HG02938 (cell line): ENCODE results near the gene NRCAM.

Experiments
- ATAC-seq: cut with Tn5 transposase; IDR thresholded peaks from one replicate; pipeline ENCODE4 v1.9.1; 2021; ENCODE audit warnings: mild to moderate bottlenecking, moderate library complexity; ENCODE audit not compliant: unreplicated experiment

The NRCAM gene

DNA sequence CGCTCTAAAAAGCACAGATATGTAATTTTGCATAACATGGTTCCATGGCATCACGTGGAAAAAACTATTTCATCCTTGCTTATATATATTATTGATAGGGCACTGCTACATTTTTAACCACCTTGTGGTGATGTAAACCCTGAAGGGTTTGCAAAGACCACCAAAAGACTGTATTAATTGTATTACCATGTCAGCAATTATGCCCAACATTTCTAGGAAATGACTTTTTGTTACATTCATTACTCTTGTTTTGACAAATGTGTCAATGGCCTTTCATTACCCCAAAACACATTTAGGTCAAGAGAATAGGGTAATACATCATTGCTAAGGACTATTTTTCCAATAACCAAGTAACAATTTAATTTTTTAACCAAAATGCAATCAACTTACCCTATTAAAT is 142.2 kb downstream of the NRCAM start:
- ATAC-seq: no peak

DNA sequence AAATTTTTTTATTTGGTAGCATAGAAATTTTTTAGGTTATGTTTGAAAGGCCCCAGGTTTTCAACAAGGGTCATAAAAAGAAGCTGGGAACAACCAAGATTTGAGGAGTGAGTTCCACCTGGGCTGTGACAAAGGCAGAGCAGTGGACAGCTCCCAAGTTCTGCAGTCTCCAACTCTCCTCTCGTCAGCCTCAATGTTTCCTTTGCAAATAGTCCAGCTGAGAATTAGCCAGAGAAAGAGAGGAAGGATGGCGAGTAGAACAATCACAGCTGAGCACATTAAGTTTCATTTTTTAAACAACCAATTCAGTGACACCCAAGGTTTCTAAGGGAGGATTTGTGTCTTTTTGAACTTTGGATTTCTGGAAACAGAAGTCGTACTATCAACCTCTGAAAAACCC is 143.2 kb downstream of the NRCAM start:
- no peak for ATAC-seq

DNA sequence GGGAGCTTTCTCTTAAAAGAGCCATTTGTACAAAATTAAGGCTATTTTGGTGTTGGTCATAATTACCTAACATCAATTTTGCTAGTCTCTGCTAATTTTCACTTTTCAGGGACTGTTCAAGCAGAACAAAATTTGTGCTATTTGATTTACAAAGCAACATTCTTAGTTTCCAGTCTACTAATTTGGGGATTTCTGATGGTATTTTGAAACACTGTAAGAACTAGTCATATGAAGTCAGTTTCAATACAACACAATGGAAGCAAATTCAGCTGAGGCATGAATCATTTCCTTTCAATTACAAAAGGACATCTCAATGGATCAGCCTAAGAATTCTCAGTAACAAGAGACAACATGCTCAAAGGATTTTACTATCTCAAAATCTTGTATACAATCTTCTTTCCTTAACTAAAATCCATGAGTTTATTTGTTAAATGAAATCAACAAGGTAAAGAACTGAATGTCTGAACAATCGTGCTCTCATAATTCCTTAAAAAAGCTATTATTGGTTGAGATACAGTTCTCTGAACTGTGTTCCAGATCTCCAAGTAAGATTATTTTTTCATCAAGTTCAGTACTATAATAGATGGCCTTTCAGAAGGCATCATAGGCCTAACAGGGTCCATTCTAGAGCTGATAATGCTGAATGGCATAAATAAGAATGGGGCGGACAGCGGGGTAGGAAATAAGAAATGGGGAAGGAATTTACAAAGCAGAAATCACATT is 144.6 kb downstream of the NRCAM start:
- peak; percentile 60 for ATAC-seq

DNA sequence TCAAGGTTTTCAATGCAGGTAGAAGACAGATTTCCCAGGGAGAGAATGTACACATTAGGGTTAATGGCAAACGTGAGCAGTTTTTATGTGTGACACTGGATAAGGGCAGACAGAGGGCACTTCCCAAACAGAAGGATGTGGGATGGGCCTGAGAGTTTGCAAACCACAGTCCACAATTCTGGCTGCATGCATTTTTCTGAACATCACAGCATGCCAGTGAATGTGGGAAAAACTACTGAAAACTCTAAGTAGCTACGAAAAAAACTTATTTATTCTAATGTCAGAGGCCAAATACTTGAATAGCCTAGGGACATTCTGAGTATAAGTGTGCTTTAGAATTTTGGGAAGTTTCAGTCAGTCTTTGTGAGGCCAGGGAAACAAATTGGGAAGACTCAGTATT is 145.9 kb downstream of the NRCAM start:
- ATAC-seq: no peak

DNA sequence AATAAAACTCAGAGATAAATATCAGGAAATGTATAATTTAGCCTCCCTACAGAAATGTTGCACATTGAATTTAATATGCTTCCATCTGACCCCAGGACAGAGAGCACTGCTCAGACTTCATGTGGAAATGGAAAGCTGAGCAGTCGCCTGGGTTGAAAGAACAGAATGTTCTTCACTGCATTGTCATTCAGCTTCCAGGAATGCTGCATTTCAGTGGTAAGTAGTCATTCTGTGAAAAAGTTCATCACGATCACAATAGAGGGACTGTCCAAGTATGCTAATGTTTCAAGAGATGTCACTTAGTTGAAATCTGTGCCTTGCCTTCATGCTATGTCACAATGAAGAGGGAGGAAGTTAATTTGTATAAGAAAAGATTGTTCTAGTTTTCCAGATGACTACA is 147.3 kb downstream of the NRCAM start:
- ATAC-seq: peak; percentile 60

DNA sequence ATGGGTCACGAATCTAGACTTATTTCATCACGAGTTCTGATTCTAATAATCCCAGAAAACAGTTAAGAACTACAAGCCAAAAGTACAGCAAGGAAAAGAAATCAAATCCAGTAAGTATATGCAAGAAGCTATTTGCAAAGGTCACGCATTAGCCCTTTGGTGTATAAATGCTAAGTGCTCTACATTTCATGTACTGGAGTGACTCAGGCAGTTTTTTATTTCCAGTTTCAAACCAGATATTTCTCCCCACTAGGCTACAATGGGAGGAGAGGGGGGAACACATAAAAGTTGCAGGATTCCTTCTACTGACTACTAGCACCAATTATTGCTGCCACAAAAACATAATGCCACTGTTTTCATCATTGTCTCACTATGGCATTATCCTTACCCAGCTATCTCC is 148.0 kb downstream of the NRCAM start:
- no peak for ATAC-seq

DNA sequence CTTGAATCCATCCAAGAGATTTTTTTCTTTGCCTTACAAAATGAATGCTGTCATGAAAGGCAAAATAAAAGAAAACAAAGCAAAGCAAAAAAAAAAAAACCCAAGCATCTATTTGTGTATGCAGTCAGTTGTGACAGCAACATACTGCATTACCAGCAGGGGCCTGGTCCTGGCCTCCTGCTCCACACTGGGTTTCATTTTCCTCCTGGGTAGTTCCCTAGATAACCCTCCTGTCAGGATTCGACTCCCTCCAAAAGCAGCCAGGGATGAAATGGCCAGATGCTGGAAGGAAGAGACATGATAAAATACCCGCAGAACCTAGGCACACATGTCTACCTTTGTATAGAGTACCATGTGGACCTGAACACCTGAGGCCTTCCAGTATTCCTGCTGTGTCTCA is 148.6 kb downstream of the NRCAM start:
- ATAC-seq: no peak

DNA sequence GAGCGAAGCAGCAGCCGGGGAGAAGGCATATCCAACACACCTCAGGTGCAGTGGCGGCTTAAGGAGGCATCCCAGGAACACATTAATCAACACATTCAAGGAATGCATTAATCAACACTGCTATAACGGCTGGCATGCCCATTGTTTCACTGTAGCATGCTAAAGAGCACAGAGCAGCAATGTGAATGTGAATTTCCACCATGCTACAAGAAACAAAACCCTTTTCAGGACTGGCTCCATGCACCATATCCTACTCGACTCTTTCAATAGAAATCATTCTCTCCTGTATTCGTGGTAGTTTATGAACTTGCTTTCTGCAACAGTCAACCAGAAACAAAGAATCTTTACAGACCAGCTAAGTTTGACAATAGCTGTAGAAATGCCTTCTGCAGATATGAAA is 149.0 kb downstream of the NRCAM start:
- ATAC-seq: no peak

DNA sequence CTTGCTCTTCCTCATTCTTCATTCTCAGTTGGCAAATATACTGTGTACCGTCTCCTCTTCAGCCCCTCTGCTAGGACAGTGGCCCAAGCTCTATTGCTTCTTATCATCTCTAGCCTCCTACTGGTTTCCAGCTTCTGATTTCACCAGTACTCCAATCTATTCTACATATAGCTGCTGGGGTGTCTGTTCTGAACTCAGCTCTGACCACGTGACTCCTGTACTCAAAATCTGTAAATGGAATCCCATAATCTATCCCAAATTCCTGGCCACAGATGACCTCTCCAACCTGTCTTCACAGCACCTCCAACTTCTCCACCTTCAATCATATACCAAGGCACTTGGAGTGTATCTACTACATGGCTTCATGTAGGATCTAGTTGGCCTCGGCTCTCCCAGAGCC is 152.9 kb downstream of the NRCAM start:
- ATAC-seq: no peak

DNA sequence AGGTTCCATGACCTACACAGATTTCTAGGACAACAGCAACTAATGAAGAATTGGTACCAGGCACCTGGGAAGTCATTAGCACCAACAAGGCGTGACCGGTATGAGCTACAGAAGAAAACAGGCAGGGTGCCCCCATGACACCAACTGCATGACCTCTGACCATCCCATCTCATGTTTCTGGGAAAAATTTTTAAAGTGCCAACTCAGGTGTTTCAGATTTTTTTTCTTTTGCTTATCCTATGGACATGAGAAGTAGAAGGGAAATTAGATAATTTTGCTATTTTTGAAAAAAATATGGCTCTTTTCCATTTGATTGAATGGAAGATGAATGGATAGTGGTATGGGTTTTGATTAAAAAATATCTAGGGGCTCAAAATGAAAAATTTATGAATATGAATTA is 154.8 kb downstream of the NRCAM start:
- no peak for ATAC-seq

DNA sequence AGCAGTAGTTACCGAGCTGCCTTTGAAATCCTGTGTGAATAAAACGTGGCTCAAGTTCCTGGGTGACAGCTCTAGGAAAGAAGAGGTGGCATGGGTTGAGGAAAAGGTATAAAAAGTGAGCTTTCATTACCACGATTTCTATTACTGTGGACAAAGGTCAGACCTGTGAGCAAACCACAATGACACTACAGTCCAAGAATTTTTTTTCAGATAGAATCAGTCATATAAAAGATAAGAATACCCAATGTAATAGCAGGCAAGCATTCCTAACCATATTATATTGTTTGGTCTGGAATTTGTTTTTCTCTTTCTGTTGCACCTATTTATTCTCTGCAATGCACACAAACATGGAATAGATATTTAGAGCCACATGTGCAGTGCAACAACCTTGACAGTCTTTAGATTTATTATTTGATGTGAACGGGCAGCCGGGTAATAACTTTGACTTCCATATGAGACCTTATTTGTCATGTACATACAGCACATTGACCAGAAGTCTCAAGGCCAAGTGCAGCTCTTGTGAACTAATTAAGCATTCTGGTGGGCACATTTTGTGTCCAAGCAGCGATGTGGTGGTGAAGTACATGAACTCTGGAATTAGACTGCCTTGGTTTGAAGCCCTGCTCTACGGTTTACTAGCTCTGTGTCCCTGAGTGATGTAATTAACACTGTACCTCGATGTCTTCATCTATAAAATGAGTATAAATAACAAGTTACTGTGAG is 156.8 kb downstream of the NRCAM start:
- no peak for ATAC-seq

DNA sequence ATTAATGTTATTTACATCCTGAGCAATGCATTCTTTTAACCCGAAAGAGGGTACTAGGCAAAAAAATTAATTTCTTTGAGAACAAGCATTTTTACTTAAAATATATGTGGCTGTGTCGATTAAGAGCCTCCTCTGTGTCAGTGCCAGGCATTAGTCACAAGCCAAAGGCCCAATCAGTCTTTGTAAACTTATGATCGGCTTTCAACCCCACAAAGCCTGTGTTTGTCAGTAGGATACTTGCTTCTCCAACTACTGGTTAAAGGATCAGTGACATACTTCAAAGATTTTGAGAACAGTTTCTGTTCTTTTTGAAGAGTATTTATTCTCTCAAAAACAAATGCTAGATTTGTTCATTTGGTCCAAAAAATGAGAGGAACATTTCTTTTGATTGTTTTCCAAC is 159.3 kb downstream of the NRCAM start:
- no peak for ATAC-seq

DNA sequence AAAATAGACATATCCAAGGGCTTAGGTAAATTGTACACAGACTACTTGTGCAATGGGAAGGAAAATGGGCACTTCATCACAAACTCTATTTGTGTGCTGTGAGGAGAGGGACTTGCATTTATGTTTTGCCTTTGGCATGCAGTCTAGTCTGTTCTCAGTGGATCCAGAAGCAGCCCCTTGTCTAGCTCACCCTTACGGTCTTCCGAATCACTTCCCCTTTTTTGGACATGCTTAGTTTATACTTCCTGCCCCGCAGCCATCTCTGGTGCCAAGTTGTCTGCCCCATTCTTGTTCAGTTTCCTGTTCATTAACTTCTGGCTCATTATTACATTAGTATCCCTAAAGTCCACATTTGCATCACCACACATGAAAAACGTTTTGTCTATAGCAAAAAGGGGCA is 161.6 kb downstream of the NRCAM start:
- peak; percentile 93 for ATAC-seq

DNA sequence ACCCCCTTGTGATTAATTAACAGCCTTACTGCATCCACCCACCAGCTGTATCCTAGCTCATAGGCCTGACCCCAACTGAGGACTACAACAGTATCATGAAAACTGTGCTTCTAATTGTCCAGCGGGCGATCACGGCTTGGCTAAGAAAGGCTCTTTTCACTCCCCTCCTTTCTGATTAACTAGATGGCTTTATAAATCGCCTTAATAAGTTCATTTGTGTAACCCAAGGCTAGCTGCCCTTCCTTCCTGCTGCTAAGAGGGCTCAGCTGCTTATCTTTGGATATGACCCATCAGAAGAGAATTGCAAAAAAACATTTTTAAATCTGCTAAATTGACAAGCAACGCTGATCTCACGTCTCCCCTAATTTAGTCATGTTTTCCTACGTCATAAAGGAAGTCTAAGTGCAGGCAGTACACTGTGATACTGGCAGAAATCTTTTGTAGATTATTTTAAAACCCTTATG is 163.1 kb downstream of the NRCAM start:
- ATAC-seq: no peak

DNA sequence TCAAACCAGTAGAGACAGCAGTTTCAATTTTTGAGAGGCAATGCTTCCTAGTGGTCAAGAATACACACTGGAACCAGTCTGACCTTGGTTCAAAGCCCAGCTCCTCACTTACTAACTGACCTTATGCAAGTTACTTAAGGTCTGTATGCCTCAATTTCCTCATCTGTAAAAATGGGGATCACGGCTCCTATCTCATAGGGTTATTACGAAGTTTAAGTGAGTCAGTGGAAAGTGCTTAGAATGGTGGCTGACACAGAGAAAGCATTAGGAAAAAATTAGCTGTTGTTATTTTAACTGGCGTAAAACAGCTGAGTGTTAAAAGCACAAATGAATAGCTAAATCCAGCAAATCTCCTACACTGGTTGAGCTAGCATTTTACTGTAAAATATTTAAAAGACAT is 163.7 kb downstream of the NRCAM start:
- no peak for ATAC-seq

DNA sequence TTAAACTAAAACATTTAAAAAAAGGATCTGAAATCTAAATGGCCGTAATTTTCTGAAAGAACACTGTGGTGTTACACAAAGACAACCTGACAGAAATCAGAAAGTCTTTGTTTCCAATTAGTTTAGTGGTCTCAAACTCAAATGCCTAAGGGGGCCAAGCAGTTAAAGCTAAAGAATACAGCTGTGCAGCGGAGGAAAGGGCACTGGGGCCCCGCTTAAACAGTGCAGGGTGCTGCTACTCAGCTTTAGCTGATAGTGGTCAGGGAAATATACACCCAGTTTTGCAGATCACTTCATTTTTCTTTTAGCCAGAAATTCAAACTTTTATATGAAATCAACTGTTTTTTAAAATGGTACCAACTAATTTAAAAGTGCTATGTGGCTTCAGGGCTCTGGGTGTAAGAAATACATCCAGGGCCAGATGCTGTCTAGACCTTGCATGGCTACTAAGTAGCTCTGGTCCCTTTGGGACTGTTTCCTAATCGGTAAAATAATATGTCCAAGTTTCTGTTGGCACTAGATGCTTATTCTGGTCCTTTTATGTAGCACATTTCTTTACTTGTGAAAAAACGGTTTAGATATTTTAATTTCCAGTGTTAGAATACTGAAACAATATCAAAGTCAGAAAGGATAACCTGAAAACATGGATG is 164.3 kb downstream of the NRCAM start:
- ATAC-seq: no peak

DNA sequence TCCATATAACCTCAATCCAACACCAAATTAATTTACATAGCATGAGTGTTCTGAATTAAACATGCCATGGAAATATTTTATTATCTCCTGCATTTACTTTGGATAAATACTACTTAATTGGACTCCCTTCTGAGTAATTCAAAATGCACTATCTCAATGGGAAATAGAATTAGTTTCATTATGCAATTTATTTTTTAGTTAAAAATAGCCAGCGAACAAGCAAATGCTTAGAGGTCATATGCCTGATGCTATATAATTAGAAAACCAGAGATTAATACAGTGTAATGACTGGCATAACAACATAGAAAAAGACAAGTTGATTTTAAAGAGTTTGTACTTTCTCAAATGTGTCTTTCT is 165.1 kb downstream of the NRCAM start:
- ATAC-seq: no peak

DNA sequence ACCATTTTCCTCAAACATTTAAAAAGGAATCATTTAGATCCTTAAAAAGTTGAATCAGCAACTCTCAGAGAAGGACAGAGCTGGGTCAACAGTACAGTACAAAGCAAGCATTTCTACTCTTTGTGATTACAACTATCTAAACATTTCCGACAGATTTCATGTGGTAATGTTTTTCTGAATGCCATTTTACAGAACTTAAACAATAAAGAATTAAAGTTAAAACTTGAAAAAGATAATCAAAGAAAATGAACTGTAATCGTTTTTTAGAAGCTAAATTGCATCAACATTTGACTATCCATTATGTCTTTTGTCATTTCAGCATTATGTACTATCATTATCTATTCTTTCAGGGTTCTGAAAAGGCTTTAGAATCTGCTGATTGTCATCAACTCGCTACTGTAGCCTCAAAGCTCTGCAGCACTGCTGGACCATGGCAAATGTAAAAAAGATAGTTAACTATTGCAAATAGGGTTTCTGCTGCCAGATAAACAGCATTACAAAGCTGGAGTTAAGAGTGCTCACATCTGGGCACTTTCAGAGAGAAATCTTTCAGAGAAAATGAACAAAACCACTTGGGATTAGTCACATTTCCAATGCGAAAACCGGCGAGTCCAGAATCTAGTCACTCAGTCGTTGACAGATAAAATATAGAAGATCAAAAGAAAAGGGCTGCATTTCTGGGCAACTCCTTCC is 165.6 kb downstream of the NRCAM start:
- no peak for ATAC-seq

DNA sequence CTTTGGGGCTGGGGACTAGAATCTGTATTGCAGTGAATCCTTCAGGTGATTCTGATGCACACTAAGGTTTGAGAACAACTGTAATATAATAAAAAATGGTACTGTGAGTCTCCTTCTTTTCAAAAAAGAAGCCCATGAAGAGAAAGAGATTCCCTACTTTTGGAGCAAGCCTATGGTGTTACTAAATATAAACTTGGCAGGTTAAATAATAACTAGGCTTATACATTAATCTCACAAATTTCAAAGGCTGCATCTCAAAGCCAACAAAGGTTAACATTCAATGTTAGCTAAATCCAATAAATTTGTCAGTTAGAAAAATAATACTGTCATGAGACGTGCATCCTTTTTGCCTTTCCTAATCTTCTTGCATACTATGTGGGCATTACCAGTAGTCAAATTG is 166.4 kb downstream of the NRCAM start:
- ATAC-seq: no peak

DNA sequence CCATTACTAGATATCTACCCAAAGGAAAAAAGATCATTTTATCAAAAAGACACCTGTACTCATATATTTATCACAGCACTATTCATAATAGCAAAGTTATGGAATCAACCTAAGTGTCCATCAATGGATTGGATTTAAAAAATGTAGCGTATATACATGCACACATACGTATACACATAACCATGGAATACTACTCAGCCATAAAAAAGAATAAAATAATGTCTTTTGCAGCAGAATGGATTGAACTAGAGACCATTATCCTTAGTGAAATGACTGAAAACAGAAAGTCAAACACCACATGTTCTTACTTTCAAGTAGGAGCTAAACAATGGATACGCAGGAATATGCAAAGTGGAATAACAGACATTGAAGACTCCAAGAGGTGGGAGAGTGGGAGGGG is 168.4 kb downstream of the NRCAM start:
- no peak for ATAC-seq

DNA sequence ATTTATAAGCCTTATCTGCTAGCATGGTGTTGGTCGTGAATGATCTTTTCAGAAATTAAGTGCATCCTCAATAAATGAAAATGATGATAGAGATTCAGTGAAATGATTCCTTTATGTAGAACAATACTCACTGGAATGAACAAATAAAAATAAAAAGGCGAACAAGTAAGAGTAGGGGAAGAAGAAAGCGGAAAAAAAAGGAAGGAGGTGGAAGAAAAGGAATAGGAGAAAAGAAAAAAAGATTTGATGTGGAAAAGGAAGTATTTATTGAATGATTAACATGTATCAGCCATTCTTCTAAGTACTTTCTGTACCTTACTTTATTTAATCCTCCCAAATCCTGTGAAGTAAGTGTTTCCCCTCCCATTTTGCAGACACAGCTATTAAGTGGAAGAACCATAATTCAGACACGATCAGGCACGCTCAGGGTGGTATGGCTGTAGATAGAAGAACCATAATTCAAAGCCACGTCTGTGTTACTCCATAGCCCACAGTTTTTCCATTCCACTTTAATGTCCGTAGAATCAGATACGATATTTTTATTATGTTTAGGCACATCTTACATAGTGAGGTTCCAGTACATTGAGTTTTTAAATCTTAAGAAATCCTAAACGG is 169.8 kb downstream of the NRCAM start:
- ATAC-seq: no peak
